Loucy (cell line): ENCODE results near the gene SH3PXD2A.

Source experiments
- H2AFZ ChIP-seq: fragments of 200-600 bp; sonication (generic); 2 replicates; pipeline ENCODE4 v1.6.0; 2016; ENCODE audit warnings: antibody characterized with exemption, mild to moderate bottlenecking, low read length, moderate library complexity
- H3F3A ChIP-seq: fragments of 200-600 bp; 2 replicates; pipeline ENCODE4 v1.6.0; 2016; ENCODE audit warnings: antibody characterized with exemption, low read depth, mild to moderate bottlenecking
- H3K27me3 ChIP-seq: fragments of 200-600 bp; sonication (generic); 2 replicates; pipeline ENCODE4 v1.6.1; 2014; ENCODE audit warnings: low read length, mild to moderate bottlenecking; ENCODE audit not compliant: insufficient read depth, poor library complexity, severe bottlenecking
- H3K36me3 ChIP-seq: fragments of 200-600 bp; sonication (generic); 2 replicates; pipeline ENCODE4 v1.6.1; 2016; ENCODE audit warnings: low read length; ENCODE audit not compliant: insufficient read depth
- H3K4me1 ChIP-seq: fragments of 200-600 bp; sonication (generic); 2 replicates; pipeline ENCODE4 v1.5.1; 2014; ENCODE audit warnings: low read length, mild to moderate bottlenecking; ENCODE audit not compliant: insufficient read depth, poor library complexity, severe bottlenecking
- H3K4me2 ChIP-seq: fragments of 200-600 bp; sonication (generic); 2 replicates; pipeline ENCODE4 v1.6.0; 2014; ENCODE audit warnings: antibody characterized with exemption, low read length, low read depth, mild to moderate bottlenecking; ENCODE audit not compliant: poor library complexity, severe bottlenecking
- H3K4me3 ChIP-seq: fragments of 200-600 bp; sonication (generic); 2 replicates; pipeline ENCODE4 v1.5.1; 2014; ENCODE audit warnings: low read length, mild to moderate bottlenecking, mixed read lengths; ENCODE audit not compliant: poor library complexity, severe bottlenecking
- H3K79me2 ChIP-seq: fragments of 200-600 bp; sonication (generic); 2 replicates; pipeline ENCODE4 v1.6.1; 2014; ENCODE audit warnings: low read length; ENCODE audit not compliant: insufficient read depth
- H3K9ac ChIP-seq: fragments of 200-600 bp; sonication (generic); 2 replicates; pipeline ENCODE4 v1.6.0; 2014; ENCODE audit warnings: mild to moderate bottlenecking, low read depth, low read length, moderate library complexity; ENCODE audit not compliant: poor library complexity, severe bottlenecking
- H3K9me2 ChIP-seq: fragments of 200-600 bp; sonication (generic); replicated peaks from 2 replicates; pipeline ENCODE4 v1.6.1; 2016; ENCODE audit warnings: low read depth, low read length, mixed read lengths
- H3K9me3 ChIP-seq: fragments of 200-600 bp; sonication (generic); 2 replicates; pipeline ENCODE4 v1.6.1; 2014; ENCODE audit warnings: mild to moderate bottlenecking, antibody characterized with exemption, low read length, low read depth; ENCODE audit not compliant: insufficient read depth
- H4K20me1 ChIP-seq: fragments of 200-600 bp; sonication (generic); 2 replicates; pipeline ENCODE4 v1.6.0; 2014; ENCODE audit warnings: antibody characterized with exemption, low read length, mild to moderate bottlenecking; ENCODE audit not compliant: insufficient read depth, poor library complexity, severe bottlenecking
- EZH2phosphoT487 ChIP-seq: fragments of 200-600 bp; IDR thresholded peaks from 2 replicates; pipeline ENCODE4 v1.6.1; 2018; ENCODE audit warnings: antibody characterized with exemption, mild to moderate bottlenecking, moderate library complexity, borderline replicate concordance
- TF ChIP-seq, protein P1 (sequence below): fragments of 200-600 bp; sonication (generic); conservative IDR thresholded peaks from 2 replicates; pipeline ENCODE4 v1.5.1; 2014; ENCODE audit warnings: mild to moderate bottlenecking, antibody characterized with exemption, low read length

Gene SH3PXD2A

DNA sequence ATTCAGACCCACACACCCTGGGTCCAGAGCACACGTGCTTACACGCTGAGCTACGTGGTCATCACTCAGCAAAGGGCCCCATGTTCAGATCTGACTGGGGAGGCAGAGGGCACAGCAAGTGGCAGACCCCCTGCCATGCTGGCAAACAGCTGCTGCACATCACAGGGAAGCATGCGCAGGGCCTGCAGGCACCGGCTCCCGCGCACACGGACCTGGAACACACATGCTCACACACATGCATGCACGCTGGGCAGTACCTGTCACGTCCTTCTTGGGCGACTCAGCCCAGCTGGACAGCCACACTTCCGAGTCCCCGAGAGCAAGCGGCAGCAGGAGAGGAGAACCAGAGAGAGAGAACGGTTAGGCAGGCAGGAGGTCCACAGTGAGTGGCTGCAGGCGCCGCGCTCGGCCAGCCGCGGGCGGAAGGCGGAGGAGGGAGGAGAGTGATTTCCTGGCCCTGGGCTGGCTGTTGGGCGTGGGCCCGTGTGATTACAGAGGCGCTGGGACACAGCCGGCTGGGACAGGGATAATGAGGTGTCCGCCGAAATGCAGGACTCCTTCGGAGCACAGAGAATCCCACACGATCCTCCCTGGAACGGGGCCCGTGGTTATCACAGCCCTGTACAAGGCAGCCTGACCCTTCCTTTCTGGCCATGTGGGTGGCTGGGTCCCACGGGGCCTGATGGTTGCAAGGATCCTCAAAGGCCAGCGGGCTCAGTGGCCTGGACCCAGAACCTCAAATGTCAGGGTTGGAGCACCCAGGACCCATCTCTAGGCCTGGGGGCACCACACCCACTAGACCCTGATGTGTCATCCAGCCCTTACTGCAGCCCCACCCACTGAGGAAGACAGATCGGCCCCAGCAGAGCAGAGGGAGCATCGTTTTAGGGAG is 186.8 kb downstream of the SH3PXD2A start:
- H3F3A ChIP-seq, result no peaks in the 10 kb centered on the region
- H2AFZ ChIP-seq, result no peak overlapping the region
- no peaks in the 10 kb centered on the region for H3K79me2 ChIP-seq
- no peak overlapping the region for H3K9ac ChIP-seq
- no peaks in the 10 kb centered on the region for H4K20me1 ChIP-seq
- H3K27me3 ChIP-seq, result no peaks in the 10 kb centered on the region
- H3K4me2 ChIP-seq, result no peak overlapping the region
- H3K9me2 ChIP-seq, result no peaks in the 10 kb centered on the region
- TF ChIP-seq EZH2phosphoT487, result no peak
- TF ChIP-seq, protein P1, sequence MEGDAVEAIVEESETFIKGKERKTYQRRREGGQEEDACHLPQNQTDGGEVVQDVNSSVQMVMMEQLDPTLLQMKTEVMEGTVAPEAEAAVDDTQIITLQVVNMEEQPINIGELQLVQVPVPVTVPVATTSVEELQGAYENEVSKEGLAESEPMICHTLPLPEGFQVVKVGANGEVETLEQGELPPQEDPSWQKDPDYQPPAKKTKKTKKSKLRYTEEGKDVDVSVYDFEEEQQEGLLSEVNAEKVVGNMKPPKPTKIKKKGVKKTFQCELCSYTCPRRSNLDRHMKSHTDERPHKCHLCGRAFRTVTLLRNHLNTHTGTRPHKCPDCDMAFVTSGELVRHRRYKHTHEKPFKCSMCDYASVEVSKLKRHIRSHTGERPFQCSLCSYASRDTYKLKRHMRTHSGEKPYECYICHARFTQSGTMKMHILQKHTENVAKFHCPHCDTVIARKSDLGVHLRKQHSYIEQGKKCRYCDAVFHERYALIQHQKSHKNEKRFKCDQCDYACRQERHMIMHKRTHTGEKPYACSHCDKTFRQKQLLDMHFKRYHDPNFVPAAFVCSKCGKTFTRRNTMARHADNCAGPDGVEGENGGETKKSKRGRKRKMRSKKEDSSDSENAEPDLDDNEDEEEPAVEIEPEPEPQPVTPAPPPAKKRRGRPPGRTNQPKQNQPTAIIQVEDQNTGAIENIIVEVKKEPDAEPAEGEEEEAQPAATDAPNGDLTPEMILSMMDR, result no peak
- no peaks in the 10 kb centered on the region for H3K9me3 ChIP-seq
- H3K36me3 ChIP-seq, result no peaks in the 10 kb centered on the region
- H3K4me1 ChIP-seq, result no peaks in the 10 kb centered on the region
- H3K4me3 ChIP-seq, result no peak overlapping the region

DNA sequence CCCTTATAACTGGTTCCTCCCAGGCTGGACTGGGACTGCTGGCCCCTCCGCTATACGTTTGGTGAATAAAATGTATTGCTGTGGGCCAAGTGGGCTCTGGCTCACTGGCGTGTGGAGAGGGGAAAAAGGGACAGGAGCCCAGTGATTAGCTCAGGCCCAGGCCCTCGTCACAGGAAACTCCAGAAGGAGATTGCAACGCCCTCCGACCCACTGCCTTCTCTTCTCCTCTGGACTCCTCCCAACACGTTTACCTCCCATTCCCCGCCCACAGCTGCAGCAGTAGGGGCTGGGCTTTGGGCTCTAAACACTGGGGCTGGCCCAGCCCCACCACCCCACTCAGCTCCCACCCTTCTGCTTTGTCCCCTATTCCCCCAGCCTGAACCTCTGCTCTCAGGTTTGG is 188.0 kb downstream of the SH3PXD2A start:
- H3K27me3 ChIP-seq, result no peaks in the 10 kb centered on the region
- no peaks in the 10 kb centered on the region for H3K36me3 ChIP-seq
- H3K9me3 ChIP-seq, result no peaks in the 10 kb centered on the region
- H2AFZ ChIP-seq, result no peak overlapping the region
- H3K9me2 ChIP-seq, result no peaks in the 10 kb centered on the region
- no peak overlapping the region for H3K9ac ChIP-seq
- H3K79me2 ChIP-seq, result no peaks in the 10 kb centered on the region
- TF ChIP-seq EZH2phosphoT487, result no peak
- TF ChIP-seq, protein P1, result no peak
- no peaks in the 10 kb centered on the region for H4K20me1 ChIP-seq
- no peaks in the 10 kb centered on the region for H3K4me1 ChIP-seq
- H3F3A ChIP-seq, result no peaks in the 10 kb centered on the region
- H3K4me2 ChIP-seq, result no peak overlapping the region
- H3K4me3 ChIP-seq, result no peak overlapping the region

DNA sequence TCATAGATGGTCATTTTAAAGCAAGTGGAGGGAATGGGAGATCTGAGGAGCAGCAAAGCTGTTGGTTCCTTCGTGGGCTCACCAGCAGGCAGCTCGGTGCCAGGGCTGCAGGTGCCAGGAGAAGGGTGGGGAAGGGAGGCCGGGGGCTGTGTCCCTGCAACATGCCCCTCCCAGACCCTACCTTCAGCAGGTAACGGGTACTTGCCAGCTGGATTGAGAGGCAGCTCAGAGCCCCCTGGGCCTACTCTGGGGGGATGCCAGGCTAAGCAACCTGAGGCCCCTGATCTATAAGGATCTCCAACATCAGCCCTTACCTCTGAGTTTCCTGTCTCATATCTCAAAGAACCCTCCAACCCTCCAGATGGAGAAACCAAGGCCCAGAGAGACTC is 188.6 kb downstream of the SH3PXD2A start:
- H3F3A ChIP-seq, result no peaks in the 10 kb centered on the region
- H3K4me1 ChIP-seq, result no peaks in the 10 kb centered on the region
- TF ChIP-seq, protein P1, result no peak
- TF ChIP-seq EZH2phosphoT487, result no peak
- H4K20me1 ChIP-seq, result no peaks in the 10 kb centered on the region
- no peaks in the 10 kb centered on the region for H3K36me3 ChIP-seq
- H3K4me2 ChIP-seq, result no peak overlapping the region
- no peak overlapping the region for H3K4me3 ChIP-seq
- no peaks in the 10 kb centered on the region for H3K27me3 ChIP-seq
- H3K9ac ChIP-seq, result no peak overlapping the region
- no peak overlapping the region for H2AFZ ChIP-seq
- H3K9me2 ChIP-seq, result no peaks in the 10 kb centered on the region
- no peaks in the 10 kb centered on the region for H3K79me2 ChIP-seq
- H3K9me3 ChIP-seq, result no peaks in the 10 kb centered on the region
